Retinal pigment epithelial cell (primary cell): ENCODE measurements around the gene CLPTM1L.

Experiments
- DNase-seq: peaks from one replicate; pipeline ENCODE4 v3.0.0-alpha.2; 2010; ENCODE audit warnings: low read depth
- H3K4me3 ChIP-seq: 2 replicates; pipeline ENCODE4 v1.5.1; 2011; ENCODE audit warnings: mild to moderate bottlenecking, low read length, control low read depth, moderate library complexity
- CTCF ChIP-seq: conservative IDR thresholded peaks from 2 replicates; pipeline ENCODE4 v1.5.1; 2011; ENCODE audit warnings: low read depth, low read length, control low read depth, inconsistent platforms

Gene CLPTM1L

GRCh38 chr5:1352231-1353219 is 7.6 kb upstream of the CLPTM1L start:
- TF ChIP-seq CTCF, result no peak
- no peak overlapping the region for H3K4me3 ChIP-seq
- DNase-seq, result no peak

- no peak for TF ChIP-seq CTCF
- H3K4me3 ChIP-seq, result no peak overlapping the region
- no peak for DNase-seq
Measured at GRCh38 chr5:1351156-1351555, 6.3 kb upstream of the CLPTM1L start.

GRCh38 chr5:1349246-1349645 is 4.3 kb upstream of the CLPTM1L start:
- DNase-seq, result no peak
- no peak overlapping the region for H3K4me3 ChIP-seq
- TF ChIP-seq CTCF, result no peak

GRCh38 chr5:1348986-1349245 is 4.0 kb upstream of the CLPTM1L start:
- H3K4me3 ChIP-seq, result no peak overlapping the region
- TF ChIP-seq CTCF, result no peak
- DNase-seq, result no peak

- H3K4me3 ChIP-seq, result no peak overlapping the region
- no peak for DNase-seq
- no peak for TF ChIP-seq CTCF
Measured at GRCh38 chr5:1347571-1347970, 2.7 kb upstream of the CLPTM1L start.

GRCh38 chr5:1346627-1347440 is 1.9 kb upstream of the CLPTM1L start:
- no peak for DNase-seq
- no peak overlapping the region for H3K4me3 ChIP-seq
- no peak for TF ChIP-seq CTCF
